Esophagus mucosa (tissue), 1 donor: ENCODE measurements around the gene STYX. TPM values are rescaled to one million over a fixed set of nuclear protein-coding genes. Genes with fewer than 3 reads are reported as not detected.
A peak's percentile ranks its signal among the peaks of the same experiment; 100 is the strongest.

Experiments
- ATAC-seq: fragments of 200-7000 bp; cut with Tn5 transposase; one replicate; pipeline ENCODE4 v1.9.1; 2020
- total RNA-seq: library from RNA; stranded (reverse); gene quantifications from one replicate; pipeline ENCODE4 v1.2.4, GENCODE V29; 2023
- donor health status: DM: yes; HTN: yes; CAD: no.

The STYX gene
- total RNA-seq, 1 donor from 2014 or later, result 13.7 TPM

DNA sequence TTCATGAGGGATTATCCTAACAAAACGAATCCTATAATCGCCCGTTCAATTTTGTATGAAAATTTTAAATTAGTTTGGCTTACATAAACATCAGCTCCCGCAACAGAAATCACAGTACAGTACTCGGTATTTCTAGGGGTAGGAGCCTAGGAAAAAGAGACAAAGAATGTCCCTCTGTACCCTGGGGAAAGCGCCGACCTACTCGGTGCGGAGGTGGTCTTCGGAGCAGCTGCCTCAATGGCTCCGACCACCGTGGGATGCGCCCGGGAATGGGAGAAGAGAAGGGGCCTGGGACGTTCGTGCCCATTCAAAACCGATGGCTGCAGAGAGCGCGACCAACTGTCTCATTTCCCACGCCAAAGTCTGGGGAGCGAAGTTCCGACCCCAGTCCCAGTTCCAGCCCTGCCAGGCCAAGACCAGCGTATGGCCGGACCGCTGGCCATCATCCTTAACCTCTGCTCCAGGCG is 60.8 kb downstream of the STYX start:
- peak; percentile 1 for ATAC-seq

DNA sequence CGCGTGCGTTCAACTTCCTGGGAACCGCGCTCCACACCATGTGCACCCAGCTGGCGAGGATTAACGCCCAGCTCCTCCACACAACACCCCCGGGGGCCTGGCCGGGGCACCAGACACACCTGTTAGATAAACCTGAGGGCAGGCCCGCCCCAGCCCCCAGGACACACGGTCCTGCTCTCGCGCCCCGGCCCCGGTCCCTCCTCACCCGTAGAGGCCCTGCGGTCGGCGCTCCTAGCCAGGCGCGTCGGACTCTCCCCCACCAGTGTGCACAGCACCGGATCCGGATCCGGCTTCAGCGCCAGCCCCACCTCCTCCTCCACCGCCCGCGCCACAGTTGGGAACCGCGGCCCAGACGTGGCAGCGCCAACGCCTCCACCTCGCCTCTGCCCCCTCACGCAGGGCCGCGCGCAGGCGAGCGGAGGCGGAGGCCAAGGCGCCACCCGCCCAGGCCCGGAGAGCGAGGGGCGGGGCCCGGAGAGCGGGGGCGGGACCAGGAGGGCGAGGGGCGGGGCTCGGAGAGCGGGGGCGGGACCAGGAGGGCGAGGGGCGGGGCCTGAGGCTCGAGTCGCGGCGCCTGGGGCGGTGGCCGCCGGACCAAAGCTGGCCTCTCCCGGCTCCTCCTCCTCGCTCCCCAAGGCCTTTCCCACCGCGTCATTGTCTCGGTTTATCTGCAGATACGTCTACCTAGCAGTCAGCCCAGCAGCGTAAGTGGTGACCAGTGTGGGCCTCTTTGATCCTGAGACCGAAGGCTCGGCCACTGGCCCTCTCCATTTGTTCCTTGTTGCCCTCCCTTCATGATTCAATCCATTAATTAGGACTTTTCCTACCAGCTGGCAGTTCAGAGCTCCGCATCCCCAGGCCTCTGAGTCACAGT is 61.5 kb downstream of the STYX start, which contains the start of gene GNPNAT1:
Gene GNPNAT1 (minus strand): TSS at position 385 of the 874 bp plus-strand sequence. CDS start 6,957 bp downstream, outside the sequence.
- peak; percentile 97 for ATAC-seq

DNA sequence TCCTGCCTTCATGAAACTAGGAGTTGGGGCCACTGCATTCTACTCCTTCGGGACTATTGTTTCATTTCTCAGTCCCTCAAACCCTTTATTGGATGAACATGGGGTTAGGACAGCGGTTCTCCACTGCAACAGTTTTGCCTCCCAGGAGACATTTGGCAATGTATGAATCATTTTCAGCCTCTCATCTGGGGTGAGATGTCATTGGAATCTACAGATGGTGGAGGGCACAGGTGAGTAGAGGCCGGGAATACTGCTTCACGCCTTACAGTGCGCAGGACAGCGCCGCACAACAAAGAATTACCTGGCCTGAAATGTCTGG is 62.1 kb downstream of the STYX start:
- no peak for ATAC-seq

DNA sequence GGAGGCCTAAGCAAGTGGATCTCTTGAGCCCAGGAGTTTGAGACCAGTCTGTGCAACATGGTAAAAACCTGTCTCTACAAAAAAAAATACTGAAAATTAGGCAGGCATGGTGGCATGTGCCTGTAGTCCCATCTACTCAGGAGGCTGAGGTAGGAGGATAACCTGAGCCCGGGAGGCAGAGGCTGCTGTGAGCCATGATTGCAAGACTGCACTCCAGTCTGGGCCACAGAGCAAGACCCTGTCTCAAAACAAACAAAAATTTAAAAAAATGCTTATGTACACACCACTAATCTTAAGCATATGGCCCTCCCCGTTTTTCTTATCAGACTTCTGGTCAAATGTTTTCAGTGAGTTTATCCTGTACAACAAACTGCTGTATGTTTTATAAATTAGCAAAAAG is 63.1 kb downstream of the STYX start:
- ATAC-seq, result no peak

DNA sequence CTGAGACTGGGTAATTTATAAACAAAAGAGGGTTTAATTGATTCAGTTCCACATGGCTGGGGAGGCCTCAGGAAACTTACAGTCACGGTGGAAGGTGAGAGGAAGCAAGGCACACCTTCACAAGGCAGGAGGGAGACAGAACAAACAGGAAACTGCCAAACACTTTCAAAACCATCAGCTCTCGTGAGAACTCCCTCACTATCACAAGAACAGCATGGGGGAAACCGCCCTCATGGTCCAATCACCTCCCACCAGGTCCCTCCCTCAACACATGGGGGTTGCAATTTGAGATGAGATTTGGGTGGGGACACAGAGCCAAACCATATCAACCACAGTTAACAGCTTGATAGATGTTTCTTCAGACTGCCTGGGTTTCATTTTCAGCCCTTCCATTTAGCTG is 67.7 kb downstream of the STYX start:
- no peak for ATAC-seq

DNA sequence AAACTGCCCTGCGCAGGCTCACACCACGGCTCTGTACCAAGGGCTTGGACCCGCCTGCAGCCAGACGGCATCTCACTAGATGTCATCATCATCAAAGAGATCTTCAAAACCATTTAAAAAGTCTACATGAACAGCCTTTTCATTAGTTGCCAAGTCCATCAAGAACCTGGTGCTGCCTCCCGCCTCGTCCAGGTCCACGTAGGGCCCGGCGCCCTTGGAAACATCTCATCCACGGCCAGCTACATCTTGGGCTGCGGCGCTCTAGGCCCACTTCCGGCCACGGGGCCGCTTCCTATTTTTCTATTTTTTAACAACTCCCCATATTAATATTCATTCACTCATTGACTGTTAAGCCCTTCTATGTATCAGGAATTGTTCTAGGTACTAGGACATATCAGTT is 68.9 kb downstream of the STYX start:
- no peak for ATAC-seq

DNA sequence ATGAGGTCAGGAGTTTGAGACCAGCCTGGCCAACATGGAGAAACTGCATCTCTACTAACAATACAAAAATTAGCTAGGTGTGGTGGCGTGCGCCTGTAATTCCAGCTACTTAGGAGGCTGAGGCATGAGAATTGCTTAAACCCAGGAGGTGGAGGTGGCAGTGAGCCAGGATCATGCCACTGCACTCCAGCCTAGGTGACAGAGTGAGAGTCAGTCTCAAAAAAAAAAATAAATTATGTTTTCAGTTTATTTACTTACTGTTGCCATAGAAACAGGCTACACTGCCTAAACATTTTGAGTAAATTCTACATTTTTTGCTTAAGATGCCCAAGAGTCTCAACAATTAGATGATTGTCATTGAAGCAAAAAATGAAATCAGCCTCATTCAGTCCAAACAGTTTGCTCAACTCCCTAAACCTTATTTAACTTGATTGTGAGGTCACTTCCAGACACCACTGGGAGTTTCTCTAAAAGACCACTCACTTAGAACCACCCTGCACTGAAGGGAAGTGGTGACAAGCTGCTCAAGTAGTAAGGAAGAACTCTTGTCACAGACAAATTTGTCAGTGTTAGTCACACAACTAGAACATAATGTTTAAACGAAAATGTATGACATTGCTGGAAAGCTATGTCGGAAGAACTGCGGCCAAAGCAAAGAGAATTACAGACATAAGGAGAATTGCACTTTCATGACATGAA is 71.2 kb downstream of the STYX start:
- ATAC-seq, result no peak

DNA sequence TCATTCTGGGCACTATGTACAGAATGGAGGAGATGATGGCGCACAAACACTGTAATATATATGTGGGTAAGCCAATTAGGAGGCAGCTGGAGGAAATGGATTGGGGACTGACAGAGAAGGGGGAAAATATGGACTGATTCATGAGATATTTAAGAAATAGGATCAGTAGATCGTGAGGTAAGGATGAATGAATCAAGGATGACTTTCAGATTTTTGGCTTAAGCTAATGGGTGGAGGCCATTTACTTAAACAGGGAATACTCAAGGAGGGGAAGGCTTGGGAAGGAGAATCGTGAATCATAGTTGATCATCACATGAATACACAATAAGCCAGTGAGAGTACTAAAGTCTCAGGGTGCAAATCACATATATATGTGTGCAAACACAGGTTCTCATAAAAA is 72.6 kb downstream of the STYX start:
- peak; percentile 76 for ATAC-seq

DNA sequence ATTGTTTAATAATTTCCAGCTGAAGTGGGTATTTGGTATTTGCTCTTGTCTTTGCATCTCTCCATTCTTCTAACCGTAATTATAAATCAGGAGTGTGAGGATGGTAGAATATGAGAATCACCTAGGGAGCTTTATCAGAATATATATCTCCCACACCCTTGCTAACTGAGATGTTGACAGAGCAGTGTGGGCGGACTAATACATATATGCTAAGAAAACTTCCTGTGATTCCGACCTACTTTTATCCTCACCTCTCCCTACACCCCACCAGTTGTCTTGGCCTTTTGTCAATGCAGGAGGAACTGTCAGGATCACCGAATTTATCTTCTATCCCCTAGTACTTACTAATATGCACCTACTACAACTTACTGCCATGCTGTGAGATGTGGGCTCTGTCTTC is 76.1 kb downstream of the STYX start:
- no peak for ATAC-seq

DNA sequence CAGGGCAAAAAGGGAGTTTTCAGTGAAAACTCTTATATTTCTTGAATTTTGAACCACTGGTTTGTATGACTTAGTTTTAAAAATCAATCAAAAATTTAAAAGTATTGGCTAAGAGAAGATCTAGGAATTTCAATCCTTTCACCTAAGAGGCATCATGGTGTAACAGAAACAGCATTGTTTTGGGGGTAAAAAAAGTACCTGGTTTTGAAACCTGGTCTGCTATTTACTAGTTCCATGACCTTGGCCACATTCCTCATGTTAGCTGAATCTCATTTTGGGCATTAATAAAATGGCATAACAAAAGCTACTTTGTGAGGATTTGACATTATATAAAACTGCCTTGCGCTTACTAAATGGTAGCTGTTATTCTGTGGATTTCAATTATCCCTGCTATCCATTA is 78.1 kb downstream of the STYX start:
- no peak for ATAC-seq

DNA sequence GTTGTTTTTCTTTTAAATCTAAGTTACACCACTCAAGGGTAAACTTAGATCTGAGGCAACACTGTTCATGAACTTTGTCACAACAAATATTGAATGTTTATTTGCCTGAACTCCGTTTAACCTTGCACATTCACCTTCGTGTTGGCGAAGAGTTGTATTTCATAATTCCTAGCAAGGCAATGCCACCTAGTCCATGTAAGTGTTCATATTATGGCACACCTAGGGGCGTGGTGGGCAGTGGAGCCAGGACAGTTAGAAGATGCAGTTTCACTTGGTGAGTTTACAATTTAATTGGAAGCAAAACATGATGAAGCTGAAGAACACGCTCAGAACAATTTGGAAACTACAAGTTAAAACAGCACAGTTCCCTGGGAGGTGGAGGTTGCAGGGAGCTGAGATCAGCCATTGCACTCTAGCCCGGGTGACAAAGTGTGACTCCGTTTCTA is 91.9 kb downstream of the STYX start:
- ATAC-seq, result peak; percentile 31

DNA sequence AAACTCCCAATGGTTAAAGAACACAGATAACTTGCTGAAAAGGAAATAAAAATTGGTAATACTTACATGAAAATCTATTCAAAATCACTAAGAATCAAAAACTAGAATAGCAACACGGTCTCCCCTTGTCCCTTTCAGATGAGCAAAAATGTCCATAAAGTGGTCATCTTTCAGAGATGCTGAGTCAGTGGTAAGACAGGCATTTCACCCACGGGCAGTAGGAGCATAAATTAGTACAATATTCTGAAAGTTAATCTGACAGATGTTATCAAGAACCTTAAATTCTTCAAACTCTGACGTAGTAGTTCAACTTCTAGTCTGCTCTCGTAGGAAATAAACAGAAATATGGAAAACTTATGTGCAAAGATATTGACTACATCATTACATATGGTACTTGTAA is 94.5 kb downstream of the STYX start:
- no peak for ATAC-seq

Other genes with a start within 250 kb of the STYX start
- 3.5 TPM for gene TXNDC16, start 177.7 kb upstream of the STYX start, total RNA-seq
- gene GPR137C, start 177.3 kb upstream of the STYX start, total RNA-seq, result 0.16 TPM
- 271 TPM for gene ERO1A, start 34.6 kb upstream of the STYX start, total RNA-seq
- gene PSMC6, start 23.0 kb upstream of the STYX start, total RNA-seq, result 66.8 TPM
- gene GNPNAT1, start 61.4 kb downstream of the STYX start, total RNA-seq, result 18.2 TPM
- gene FERMT2, start 220.9 kb downstream of the STYX start, total RNA-seq, result 4.1 TPM